Keratinocyte (primary cell): ENCODE measurements around the gene CARTPT. TPM values are rescaled to one million over a fixed set of nuclear protein-coding genes. Genes with fewer than 3 reads are reported as not detected.

ENCODE experiments used
- DNase-seq: peaks from one replicate; pipeline ENCODE4 v3.0.0-alpha.2; 2011; ENCODE audit warnings: low read depth, missing footprints, low spot score
- FAIRE-seq: peaks from 2 replicates; lab custom pipeline; 2011; peaks lifted over from hg19 to GRCh38; lab: Jason Lieb, UNC
- H2AFZ ChIP-seq: 2 replicates; pipeline ENCODE4 v1.6.0; 2012; ENCODE audit warnings: low read length, control low read depth, inconsistent platforms; ENCODE audit not compliant: control insufficient read depth
- H3K27ac ChIP-seq: 2 replicates; pipeline ENCODE4 v1.5.1; 2011; ENCODE audit warnings: low read length; ENCODE audit not compliant: control insufficient read depth, insufficient read depth
- H3K27me3 ChIP-seq: 3 replicates; pipeline ENCODE4 v1.6.0; 2011; ENCODE audit warnings: low read length; ENCODE audit not compliant: control insufficient read depth, insufficient read depth; ENCODE audit errors: extremely low read depth
- H3K36me3 ChIP-seq, 2 experiments: 2 replicates in 1 of 2; 3 replicates in 1 of 2; pipeline ENCODE4 v1.5.1; 2011; ENCODE audit warnings: low read length in 2 of 2, mild to moderate bottlenecking in 1 of 2; ENCODE audit not compliant: control insufficient read depth in 2 of 2, insufficient read depth in 2 of 2; ENCODE audit errors: extremely low read depth in 1 of 2
- H3K4me1 ChIP-seq: 3 replicates; pipeline ENCODE4 v1.5.1; 2011; ENCODE audit warnings: low read length; ENCODE audit not compliant: control insufficient read depth, insufficient read depth; ENCODE audit errors: extremely low read depth
- H3K4me2 ChIP-seq: 3 replicates; pipeline ENCODE4 v1.6.0; 2011; ENCODE audit warnings: low read depth, low read length; ENCODE audit not compliant: control insufficient read depth, insufficient read depth; ENCODE audit errors: extremely low read depth
- H3K4me3 ChIP-seq, 3 experiments: fragments of 200-600 bp in 1 of 3; sonication (generic) in 1 of 3; 2 replicates in 2 of 3; 3 replicates in 1 of 3; pipeline ENCODE4 v1.5.1; 2011 to 2016; ENCODE audit warnings: low read length in 3 of 3, mild to moderate bottlenecking in 3 of 3, control low read depth in 2 of 3, inconsistent platforms in 1 of 3, low read depth in 1 of 3, mixed read lengths in 1 of 3, mixed run types in 1 of 3, moderate library complexity in 1 of 3; ENCODE audit not compliant: control insufficient read depth in 2 of 3, insufficient read depth in 2 of 3; ENCODE audit errors: extremely low read depth in 1 of 3
- H3K79me2 ChIP-seq: 2 replicates; pipeline ENCODE4 v1.6.0; 2012; ENCODE audit warnings: low read length; ENCODE audit not compliant: control insufficient read depth, insufficient read depth
- H3K9ac ChIP-seq: 3 replicates; pipeline ENCODE4 v1.6.0; 2011; ENCODE audit warnings: low read length; ENCODE audit not compliant: control insufficient read depth, insufficient read depth; ENCODE audit errors: extremely low read depth
- H3K9me1 ChIP-seq: 3 replicates; pipeline ENCODE4 v1.6.0; 2011; ENCODE audit warnings: low read length; ENCODE audit not compliant: control insufficient read depth, insufficient read depth; ENCODE audit errors: extremely low read depth
- H3K9me3 ChIP-seq: 2 replicates; pipeline ENCODE4 v1.5.1; 2012; ENCODE audit warnings: low read depth, low read length; ENCODE audit not compliant: control insufficient read depth
- H4K20me1 ChIP-seq: 3 replicates; pipeline ENCODE4 v1.6.0; 2011; ENCODE audit warnings: low read length; ENCODE audit not compliant: control insufficient read depth, insufficient read depth; ENCODE audit errors: extremely low read depth
- CTCF ChIP-seq, 3 experiments: IDR thresholded peaks in 1 of 3; conservative IDR thresholded peaks in 1 of 3; optimal IDR thresholded peaks in 1 of 3; 2 replicates in 2 of 3; 3 replicates in 1 of 3; pipeline versions ENCODE3 to v1.5.1; 2011; ENCODE audit warnings: low read length in 3 of 3, mild to moderate bottlenecking in 3 of 3, moderate library complexity in 2 of 3, control low read depth in 1 of 3, inconsistent platforms in 1 of 3; ENCODE audit not compliant: insufficient read depth in 2 of 3; ENCODE audit errors: extremely low read depth in 1 of 3
- EZH2 ChIP-seq: IDR thresholded peaks from one replicate; pipeline ENCODE4 v1.6.1; 2012; ENCODE audit warnings: inconsistent platforms, mild to moderate bottlenecking, low read length, moderate library complexity
- dilution Hi-C: fragments of 300-500 bp; cut with MboI; formaldehyde crosslinking; loops from one replicate; pipeline ENCODE4 v1.7.0; 2020; ENCODE audit warnings: low sequenced_read_pairs; ENCODE audit not compliant: extremely low pct_ligation_motif_present
- polyA plus RNA-seq, 5 experiments: library from polyadenylated mRNA; depleted of rRNA in 3 of 5; stranded (reverse) in 3 of 5; stranded (forward) in 1 of 5; unstranded in 1 of 5; fragments of >200 nt; gene quantifications; 1 replicate in 1 of 5; 2 replicates in 3 of 5; 3 replicates in 1 of 5; pipeline versions ENCODE4 v1.2.1 to v1.2.3, GENCODE V29; 2011 to 2012; ENCODE audit warnings: missing spikeins in 2 of 5, low read depth in 1 of 5, low replicate concordance in 1 of 5

Gene CARTPT
- polyA plus RNA-seq, 1 donor (not counting 4 experiments of a cell fraction or from before 2014, with no cell fraction given), result not detected

- no peaks in the 10 kb centered on the region for H3K9me3 ChIP-seq
- H3K9ac ChIP-seq, result no peak overlapping the region
- H3K79me2 ChIP-seq, result no peaks in the 10 kb centered on the region
- DNase-seq (no peak), FAIRE-seq (no peak)
- no peak overlapping the region for H2AFZ ChIP-seq
- no peaks in the 10 kb centered on the region for H3K9me1 ChIP-seq
- no peak overlapping the region for H3K4me3 ChIP-seq
- H3K4me1 ChIP-seq, result no peaks in the 10 kb centered on the region
- H3K4me2 ChIP-seq, result no peak overlapping the region
- no peaks in the 10 kb centered on the region for H4K20me1 ChIP-seq
- no peak overlapping the region for H3K27ac ChIP-seq
- no peaks in the 10 kb centered on the region for H3K36me3 ChIP-seq
- H3K27me3 ChIP-seq, result peaks cover 19% of the 10 kb centered on the region
- dilution Hi-C loops, result no loop called here
- TF ChIP-seq CTCF (optimal IDR thresholded peaks at IDR 0.05 in 1 of 3, IDR thresholded peaks at IDR 0.05 in 1 of 3, conservative IDR thresholded peaks at IDR 0.05 in 1 of 3; ENCODE audit: extremely low read depth in 1 of 3, insufficient read depth in 2 of 3, low read length in 3 of 3) (no peak), EZH2 (no peak)
Measured at GRCh38 chr5:71695595-71695994, 23.5 kb upstream of the CARTPT start.

GRCh38 chr5:71697967-71698366 is 21.1 kb upstream of the CARTPT start:
- Histone ChIP-seq H3K79me2 (no peaks in the 10 kb centered on the region), H3K9ac (no peak overlapping the region), H2AFZ (no peak overlapping the region), H3K4me3 (no peak overlapping the region), H3K4me2 (no peak overlapping the region), H3K27ac (no peak overlapping the region), H3K36me3 (no peaks in the 10 kb centered on the region), H3K4me1 (no peaks in the 10 kb centered on the region), H3K9me1 (no peaks in the 10 kb centered on the region), H3K9me3 (no peaks in the 10 kb centered on the region), H3K27me3 (peaks cover 24% of the 10 kb centered on the region), H4K20me1 (no peaks in the 10 kb centered on the region)
- FAIRE-seq (no peak), DNase-seq (no peak)
- dilution Hi-C loops, result no loop called here
- peak; percentile 46 to 60 (median 55) for TF ChIP-seq CTCF (optimal IDR thresholded peaks at IDR 0.05 in 1 of 3, IDR thresholded peaks at IDR 0.05 in 1 of 3, conservative IDR thresholded peaks at IDR 0.05 in 1 of 3; ENCODE audit: extremely low read depth in 1 of 3, insufficient read depth in 2 of 3, low read length in 3 of 3)
- no peak for TF ChIP-seq EZH2
